DMS 273 (cell line): ENCODE data around the gene CNN3.
"Not testable (repeated sequence)": the region's sequence is repeated elsewhere in the genome, so short reads cannot be mapped to it uniquely, and the experiment has no call there.

ENCODE experiments used
- DNase-seq: peaks from one replicate; lab custom pipeline; 2025; ENCODE audit not compliant: unreplicated experiment; lab: John Stamatoyannopoulos, UW

CNN3 gene

DNA sequence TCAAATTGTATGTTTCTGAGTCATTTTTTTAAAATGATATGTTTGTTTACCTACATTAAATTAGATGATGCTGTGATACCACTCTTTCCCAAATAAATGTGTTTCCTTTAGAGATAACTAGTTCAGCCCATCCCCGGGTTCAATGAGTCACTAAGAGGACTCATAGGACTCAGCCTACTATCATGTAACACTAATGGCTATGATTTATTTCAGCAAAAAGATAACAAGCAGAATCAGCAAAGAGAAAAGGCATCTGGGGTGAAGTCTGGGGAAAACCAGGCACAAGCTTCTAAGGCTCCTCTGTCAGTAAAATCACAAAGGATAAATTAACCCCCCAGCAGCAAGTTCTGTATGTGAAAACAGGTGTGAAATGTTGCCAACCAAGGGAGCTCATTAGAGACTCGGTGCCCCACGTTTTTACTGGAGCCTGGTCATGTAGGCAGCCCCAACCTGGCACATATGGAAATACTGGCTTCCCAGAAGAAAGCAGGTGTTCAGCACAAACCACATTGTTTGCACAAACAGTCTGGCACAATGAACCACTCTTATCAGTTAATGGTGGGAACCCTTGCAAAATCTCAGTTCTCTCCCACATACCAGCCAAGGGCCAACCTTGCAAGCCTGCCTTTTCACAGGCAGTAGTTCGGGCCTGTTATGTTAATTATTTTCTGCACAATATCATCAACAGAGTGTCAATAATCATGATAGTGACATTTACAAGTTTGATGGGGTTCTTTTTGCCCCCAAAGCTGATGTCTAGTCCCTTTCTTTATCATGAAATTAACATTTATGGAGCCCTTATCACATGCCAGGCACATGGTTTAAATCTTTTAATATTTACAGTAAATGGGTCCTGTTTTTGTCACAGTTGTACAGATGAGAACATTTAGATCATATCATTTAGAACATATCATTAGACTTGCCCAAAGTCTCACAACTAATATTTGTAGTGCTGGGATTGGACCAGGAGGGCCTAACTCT, 23.1 kb upstream of the CNN3 start:
- DNase-seq = peak; percentile 81

DNA sequence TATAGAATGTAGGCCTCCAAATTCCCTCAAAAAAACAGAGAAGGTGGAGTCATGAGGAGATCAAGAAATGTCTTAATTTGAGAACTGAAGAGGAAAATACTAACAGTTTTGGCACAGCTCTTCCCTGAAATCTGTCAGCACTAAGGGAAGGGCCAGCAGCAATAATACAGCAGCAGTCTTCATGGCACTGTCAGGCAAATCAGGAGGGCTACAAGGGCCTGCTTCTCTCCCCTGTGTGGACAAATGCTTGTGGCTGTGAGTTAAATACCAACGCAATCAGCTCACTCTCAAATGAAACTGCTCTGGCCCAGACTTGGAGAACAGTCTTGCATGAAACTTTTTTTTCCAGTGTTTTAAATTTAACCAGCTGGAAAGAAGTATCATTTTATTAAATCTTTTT, 20.5 kb upstream of the CNN3 start:
- no peak for DNase-seq

DNA sequence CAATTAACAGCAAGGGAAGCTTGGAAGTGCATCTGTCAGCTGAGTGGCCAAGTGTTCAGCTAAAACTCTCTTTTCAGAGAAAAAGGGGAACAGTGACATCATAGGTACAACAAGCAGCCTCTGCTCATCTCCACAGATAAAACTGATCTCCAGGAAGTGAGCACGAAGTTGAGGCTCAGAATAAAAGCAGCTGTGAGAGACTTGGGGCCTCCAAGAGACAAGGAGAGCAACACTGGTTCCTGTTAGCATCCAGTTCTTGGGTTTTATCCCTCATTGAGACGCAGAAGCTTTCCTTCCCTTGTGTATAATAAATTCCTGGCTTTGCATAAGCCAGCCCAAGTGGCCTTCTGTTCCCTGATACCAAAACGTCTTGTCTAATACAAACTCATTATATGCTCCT, 20.0 kb upstream of the CNN3 start:
- DNase-seq = peak; percentile 31

DNA sequence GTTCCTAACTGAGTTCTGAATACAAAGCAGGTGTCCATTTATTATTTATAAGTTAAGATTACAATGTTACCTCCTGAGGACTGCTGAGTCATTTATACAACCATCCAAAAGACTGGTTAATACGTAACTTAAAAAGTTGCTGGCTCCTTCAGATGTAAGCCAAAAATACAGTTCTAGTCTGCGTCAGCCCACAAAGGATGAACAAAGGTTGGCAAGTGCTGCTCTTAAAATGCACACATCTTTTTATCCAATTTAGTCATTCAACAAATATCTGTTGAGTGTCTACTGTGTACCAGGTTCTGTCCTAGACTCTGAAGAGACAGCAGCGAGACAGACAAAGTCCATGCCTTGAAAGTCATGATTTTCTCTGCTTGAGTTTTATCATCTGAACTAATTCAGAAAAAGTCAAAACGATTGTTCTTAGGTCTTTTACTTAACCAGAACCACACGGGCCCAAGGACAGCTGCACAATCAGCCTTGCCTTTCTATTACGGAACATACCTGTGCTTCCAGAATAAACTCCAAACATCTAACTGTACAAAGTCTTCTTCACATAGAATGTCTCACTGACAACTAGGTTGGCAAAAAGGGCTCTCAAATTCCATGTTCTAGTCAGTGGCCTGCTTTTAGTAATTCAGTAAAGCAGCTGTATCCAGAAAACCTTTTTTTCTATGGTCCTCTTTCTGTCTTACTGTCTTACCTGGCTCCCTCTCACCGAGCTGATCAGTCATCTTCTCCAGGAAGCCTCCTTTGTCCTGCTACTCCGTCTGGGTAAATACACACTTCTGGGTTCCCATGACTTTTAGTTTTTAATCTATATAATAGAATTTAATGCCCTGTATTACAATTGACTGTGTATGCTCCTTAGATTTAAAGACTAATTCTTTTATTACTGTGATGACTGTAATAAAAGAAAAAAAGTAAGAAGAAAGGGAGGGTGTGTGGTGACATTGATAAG, 15.5 kb upstream of the CNN3 start:
- DNase-seq = no peak

DNA sequence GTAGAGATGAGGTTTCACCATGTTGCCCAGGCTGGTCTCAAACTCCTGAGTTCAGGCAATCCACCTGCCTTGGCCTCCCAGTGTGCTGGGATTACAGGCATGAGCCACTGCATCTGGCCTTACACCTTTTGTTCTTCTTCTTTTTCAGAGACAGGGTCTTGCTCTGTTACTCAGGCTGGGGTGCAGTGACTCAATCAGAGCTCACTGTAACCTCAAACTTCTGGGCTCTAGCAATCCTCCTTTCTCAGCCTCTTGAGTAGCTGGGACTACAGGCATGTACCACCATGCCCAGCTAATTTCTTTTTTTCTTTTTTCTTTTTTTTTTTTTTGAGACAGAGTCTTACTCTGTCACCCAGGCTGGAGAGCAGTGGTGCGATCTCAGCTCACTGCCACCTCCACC, 14.6 kb upstream of the CNN3 start:
- not testable (repeated sequence) for DNase-seq

GRCh38 chr1:94940738-94941137, 13.8 kb upstream of the CNN3 start:
- no peak for DNase-seq

- no peak for DNase-seq
These were observed 10.9 kb upstream of the CNN3 start for GRCh38 chr1:94937820-94938219.

DNA sequence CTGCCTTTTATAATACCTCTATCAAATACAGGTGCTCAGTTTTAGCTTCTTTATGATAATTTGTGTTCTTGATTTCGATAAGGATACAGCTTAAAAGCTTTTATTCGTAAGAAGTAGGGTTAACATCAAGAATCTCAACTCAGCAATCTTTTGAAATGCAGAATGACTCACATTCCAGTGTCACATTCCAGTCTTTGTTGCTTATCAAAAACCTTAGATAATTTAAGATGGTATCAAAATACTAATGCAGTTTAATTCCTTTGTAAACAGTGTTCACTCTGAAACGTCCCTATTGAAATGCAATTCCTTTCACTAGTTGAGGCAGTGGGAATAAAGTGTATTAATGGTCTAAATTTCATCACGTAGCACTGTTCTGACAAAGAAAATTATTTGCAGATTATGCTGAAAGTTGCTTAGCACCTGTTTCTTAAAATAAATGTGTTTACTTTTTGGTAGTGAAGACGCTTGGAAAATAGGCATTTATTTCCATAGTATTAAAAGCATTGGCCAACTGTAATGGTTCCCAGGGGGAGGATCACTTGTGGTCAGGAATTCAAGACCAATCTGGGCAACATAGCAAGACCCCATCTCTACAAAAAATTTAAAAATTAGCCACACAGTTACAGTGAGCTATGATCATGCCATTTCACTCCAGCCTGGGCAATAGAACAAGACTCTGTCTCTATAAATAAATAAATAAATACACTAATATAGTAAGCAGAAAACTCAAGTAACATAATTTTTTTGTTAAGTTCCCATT, 10.1 kb upstream of the CNN3 start:
- DNase-seq = no peak

GRCh38 chr1:94935476-94935875, 8.6 kb upstream of the CNN3 start:
- DNase-seq = no peak

GRCh38 chr1:94935034-94935433, 8.1 kb upstream of the CNN3 start:
- no peak for DNase-seq

GRCh38 chr1:94934551-94934950, 7.6 kb upstream of the CNN3 start:
- no peak for DNase-seq

GRCh38 chr1:94931254-94931841, 4.4 kb upstream of the CNN3 start:
- DNase-seq = no peak

DNA sequence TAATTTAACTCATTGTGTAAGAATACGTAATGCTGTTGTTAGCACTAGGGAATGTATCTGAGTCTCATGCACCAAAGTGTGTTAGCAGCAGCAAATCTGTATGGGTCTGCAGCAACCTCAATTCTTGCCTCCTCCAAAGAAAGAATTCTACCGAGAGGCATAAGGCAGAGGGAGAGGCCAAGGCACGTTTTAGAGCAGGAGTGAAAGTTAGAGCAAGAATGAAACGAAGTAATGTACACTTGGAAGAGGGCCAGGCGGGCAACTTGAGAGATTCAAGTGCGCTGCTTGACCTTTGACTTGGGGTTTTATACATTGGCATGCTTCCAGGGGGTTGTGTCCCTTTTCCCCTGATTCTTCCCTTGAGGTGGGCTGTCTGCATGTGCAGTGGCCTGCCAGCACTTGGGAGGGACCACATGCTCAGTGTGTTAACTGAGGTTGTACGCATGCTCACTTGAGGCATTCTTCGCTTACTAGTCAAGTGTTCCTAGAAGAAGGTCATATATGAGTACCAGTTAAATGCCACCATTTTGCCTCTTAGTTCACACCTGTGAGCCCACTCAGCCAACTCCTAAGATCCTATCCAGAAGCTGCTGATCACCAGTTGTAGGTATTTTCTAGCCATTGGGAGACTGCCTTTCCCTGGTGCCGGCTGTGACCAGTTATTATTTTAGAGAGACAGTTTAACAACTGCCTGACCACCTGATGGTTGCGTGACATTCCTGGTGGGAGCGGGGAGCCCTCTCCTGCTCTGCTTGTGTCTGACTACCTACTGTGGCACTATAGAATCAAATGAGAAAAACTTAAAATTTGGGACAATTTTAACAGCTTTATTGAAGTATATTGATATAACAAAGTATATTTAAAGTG, 2.7 kb upstream of the CNN3 start:
- DNase-seq = peak; percentile 8

GRCh38 chr1:94928293-94928939, 1.5 kb upstream of the CNN3 start:
- no peak for DNase-seq

GRCh38 chr1:94927405-94928175, 680 bp upstream of the CNN3 start:
- peak; percentile 68 for DNase-seq

DNA sequence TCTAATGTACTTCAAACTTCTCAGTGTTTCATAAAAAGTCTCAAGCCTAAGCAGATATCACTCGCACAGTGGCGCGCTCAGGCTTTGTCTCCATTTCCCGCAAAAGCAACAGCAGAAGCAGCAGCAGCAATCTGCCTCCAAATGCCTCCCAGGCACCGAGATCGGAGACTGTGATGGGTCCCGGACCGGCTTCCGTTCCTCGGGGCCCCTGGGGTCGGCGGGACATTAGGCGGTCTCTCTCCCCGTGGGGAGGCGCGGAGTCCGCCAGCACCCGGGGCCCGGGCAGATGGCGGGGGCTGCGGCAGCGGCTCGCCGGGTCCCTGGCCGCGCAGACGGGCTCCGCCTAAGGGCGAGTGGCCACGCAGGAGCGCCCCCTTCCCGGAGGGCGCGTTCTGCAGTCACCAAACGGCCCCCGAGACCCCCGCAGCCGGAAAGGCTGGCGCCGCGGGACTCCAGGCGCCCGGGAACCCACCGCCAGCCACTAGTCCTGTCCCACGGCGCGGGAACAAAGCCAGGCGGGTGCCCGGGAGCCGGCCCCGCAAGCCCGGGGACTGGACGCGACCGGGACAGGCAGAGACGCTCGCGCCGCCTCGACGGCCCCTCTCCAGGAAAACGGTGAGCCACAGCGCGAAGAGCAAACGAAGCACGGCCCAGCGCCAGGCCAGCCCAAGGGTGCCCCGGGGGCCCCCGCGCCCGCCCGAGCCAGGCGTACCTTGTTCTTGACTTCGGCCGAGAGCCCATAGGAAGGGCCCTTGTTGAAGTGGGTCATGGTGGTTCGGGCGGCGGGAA, 590 bp downstream of the CNN3 start:
- peak; percentile 82 for DNase-seq

DNA sequence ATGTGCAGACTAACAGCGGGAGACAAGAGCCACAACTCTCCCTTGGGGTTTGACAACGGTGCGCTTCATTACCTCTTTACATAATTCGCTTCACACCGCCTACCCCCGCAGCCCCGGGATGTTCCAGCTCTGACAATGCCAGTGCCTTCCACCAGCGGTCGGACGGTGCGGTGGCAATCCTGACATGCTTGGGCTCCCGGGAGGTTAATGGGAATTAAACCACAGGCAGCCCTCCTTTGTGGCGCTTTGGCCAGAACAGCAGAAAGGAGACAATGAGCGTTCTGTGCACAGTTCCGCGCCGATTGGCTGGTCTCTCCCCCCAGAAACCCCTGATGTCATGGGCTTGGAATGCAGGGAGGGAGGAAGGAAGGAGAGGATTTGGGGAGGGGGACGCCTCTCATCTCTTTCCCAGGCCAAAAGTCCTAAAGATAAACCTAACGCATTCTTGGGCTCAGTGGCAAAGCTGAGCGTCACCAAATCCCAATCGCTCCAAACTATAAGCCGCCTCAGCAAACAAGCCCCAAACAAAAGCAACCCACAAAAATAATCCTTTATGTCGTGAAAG, 1.3 kb downstream of the CNN3 start:
- DNase-seq = peak; percentile 87
